Esophagus squamous epithelium (tissue), 5 donors: ENCODE data around the gene CPLX3. TPM values are rescaled to one million over a fixed set of nuclear protein-coding genes. Genes with fewer than 3 reads are reported as not detected.

Source experiments
- DNase-seq: peaks from one replicate; lab custom pipeline; 2025; lab: John Stamatoyannopoulos, UW
- H3K27ac ChIP-seq, 4 donors: fragments of 200-600 bp; sonication (generic); one replicate each; pipeline ENCODE4 v1.5.1; 2016 to 2019; ENCODE audit warnings: mild to moderate bottlenecking in 1 of 4
- H3K27me3 ChIP-seq, 4 donors: fragments of 200-600 bp; sonication (generic); 1 replicate in 3 of 4; 2 replicates in 1 of 4; pipeline versions ENCODE4 v1.5.1 to v1.6.0; 2017 to 2021; ENCODE audit warnings: antibody characterized with exemption in 1 of 4
- H3K36me3 ChIP-seq, 3 donors: fragments of 200-600 bp; sonication (generic); one replicate each; pipeline ENCODE4 v1.5.1; 2016 to 2019
- H3K4me1 ChIP-seq, 3 donors: fragments of 200-600 bp; sonication (generic); one replicate each; pipeline ENCODE4 v1.5.1; 2017 to 2019
- H3K4me3 ChIP-seq, 4 donors: fragments of 200-600 bp; sonication (generic); 1 replicate in 3 of 4; 2 replicates in 1 of 4; pipeline ENCODE4 v1.5.1; 2016 to 2019; ENCODE audit warnings: mild to moderate bottlenecking in 2 of 4, moderate library complexity in 1 of 4
- H3K9me3 ChIP-seq, 3 donors: fragments of 200-600 bp; sonication (generic); one replicate each; pipeline ENCODE4 v1.5.1; 2016 to 2019
- CTCF ChIP-seq, 6 experiments: fragments of 450-650 bp in 4 of 6; fragments of 200-600 bp in 2 of 6; sonication (generic) in 2 of 6; IDR thresholded peaks; one replicate each; pipeline ENCODE4 v1.5.1; 2016 to 2019; ENCODE audit warnings: antibody characterized with exemption in 6 of 6, mild to moderate bottlenecking in 4 of 6, moderate library complexity in 4 of 6
- POLR2A ChIP-seq, 4 donors: fragments of 450-650 bp; IDR thresholded peaks; one replicate each; pipeline ENCODE4 v1.6.1; 2017; ENCODE audit warnings: antibody characterized with exemption in 4 of 4, mild to moderate bottlenecking in 4 of 4, moderate library complexity in 3 of 4
- WGBS, 2 donors: methylation state at CpG; one replicate each; pipeline ENCODE4 v1.1.5; 2018; 5-methylcytosine and 5-hydroxymethylcytosine counted together
- intact Hi-C: fragments of 100-400 bp; cut with DNase I; formaldehyde crosslinking; loops from one replicate; pipeline ENCODE4 v1.15.0; 2022
- small RNA-seq, 4 donors: library from RNA; depleted of rRNA; stranded (forward); fragments of <200 nt; gene quantifications; one replicate each; pipeline ENCODE3, GENCODE V24; 2016
- total RNA-seq, 4 donors: library from RNA; depleted of rRNA; stranded (reverse); fragments of >200 nt; gene quantifications; one replicate each; pipeline ENCODE4 v1.1.0, GENCODE V29; 2016
- donor health status: DM: yes; HTN: yes; CAD: no.

Gene CPLX3
- total RNA-seq, 4 donors from 2014 or later: 0.11 TPM; not detected in 3

GRCh38 chr15:74873036-74873755 lies 46.8 kb downstream of the CPLX3 start, which contains the start of gene SCAMP2:
Gene SCAMP2 (minus strand): TSS chr15:74873365. CDS start chr15:74873255, 110 bp downstream.
- Histone ChIP-seq H3K36me3 (peaks cover 0 to under 1% (median 0%) of the 10 kb centered on the region in 3 donors), H3K27ac (peak within 1 kb of the TSS; percentile 94 to 98 (median 96)), H3K4me3 (peak within 1 kb of the TSS; percentile 59 to 98 (median 75)), H3K9me3 (no peaks in the 10 kb centered on the region), H3K4me1 (peaks cover 32 to 54% (median 48%) of the 10 kb centered on the region in 3 donors), H3K27me3 (no peaks in the 10 kb centered on the region)
- TF ChIP-seq POLR2A (IDR thresholded peaks at IDR 0.05): peak in 3 of 4 donors; percentile 53 to 85 (median 72)
- TF ChIP-seq CTCF (IDR thresholded peaks at IDR 0.05): no peak
- 0 to 4% methylated on average over 1 to 5 of the region's 52 CpGs for WGBS, 2 donors
- intact Hi-C loops: no loop called here
- peak; percentile 75 for DNase-seq

- WGBS, 2 donors: 24 to 32% methylated on average over 7 to 9 of the region's 16 CpGs
- Histone ChIP-seq H3K4me1 (peaks cover 26 to 47% (median 41%) of the 10 kb centered on the region in 3 donors), H3K27me3 (no peaks in the 10 kb centered on the region), H3K9me3 (no peaks in the 10 kb centered on the region), H3K4me3 (peak overlapping the region; percentile 59 to 98 (median 75)), H3K36me3 (no peaks in the 10 kb centered on the region), H3K27ac (peak overlapping the region; percentile 94 to 98 (median 96))
- intact Hi-C loops: no loop called here
- DNase-seq: no peak
- TF ChIP-seq CTCF (IDR thresholded peaks at IDR 0.05) (no peak), POLR2A (IDR thresholded peaks at IDR 0.05) (no peak)
Measured at GRCh38 chr15:74873756-74874424, 47.5 kb downstream of the CPLX3 start.

- no peak for DNase-seq
- no peaks in the 10 kb centered on the region for H3K27me3 ChIP-seq
- no peaks in the 10 kb centered on the region for H3K9me3 ChIP-seq
- H3K4me3 ChIP-seq: no peak overlapping the region
- no peaks in the 10 kb centered on the region for H3K36me3 ChIP-seq
- H3K4me1 ChIP-seq: peaks cover 0 to 8% (median 5%) of the 10 kb centered on the region in 3 donors
- no peak for TF ChIP-seq CTCF (IDR thresholded peaks at IDR 0.05)
- no peak for TF ChIP-seq POLR2A (IDR thresholded peaks at IDR 0.05)
- no peak overlapping the region for H3K27ac ChIP-seq
- intact Hi-C loops: no loop called here
- 73 to 75% methylated on average over 4 of the region's 4 CpGs for WGBS, 2 donors
Measured at GRCh38 chr15:74878273-74878672, 51.8 kb downstream of the CPLX3 start.

Small RNAs within 50 kb of the gene (small RNA-seq; reads per million reads assigned to genes)
- gene CPLX3 (0 reads per million in 4 donors), gene MIR4513 (0 reads per million in 4 donors), gene MIR6882 (0.18 to 0.68 (median 0.26) reads per million in 4 donors)

Other genes with a start within 250 kb of the CPLX3 start
- gene CLK3, start 210.8 kb upstream of the CPLX3 start, total RNA-seq: 100 to 1,000 TPM in 1 of 4 donors, 10 to 100 TPM in 3; 46.8 to 105 (median 58.0) TPM
- 10 to 100 TPM in 3 of 4 donors, 1 to 10 TPM in 1; 10.0 to 17.4 (median 13.2) TPM for gene EDC3, start 130.6 kb upstream of the CPLX3 start, total RNA-seq
- 1 to 10 TPM in 1 of 4 donors, under 1 TPM in 1, not detected in 2; 0.18 to 1.1 TPM for gene CYP1A1, start 101.1 kb upstream of the CPLX3 start, total RNA-seq
- gene CYP1A2, start 77.8 kb upstream of the CPLX3 start, total RNA-seq: not detected
- 100 to 1,000 TPM in 1 of 4 donors, 10 to 100 TPM in 3; 30.6 to 130 (median 45.2) TPM for gene CSK, start 44.5 kb upstream of the CPLX3 start, total RNA-seq
- under 1 TPM in 1 of 4 donors, not detected in 3; 0.18 TPM for gene LMAN1L, start 13.8 kb upstream of the CPLX3 start, total RNA-seq
- gene ULK3, start 16.5 kb downstream of the CPLX3 start, total RNA-seq: 100 to 1,000 TPM in 1 of 4 donors, 10 to 100 TPM in 3; 53.3 to 113 (median 60.9) TPM
- gene SCAMP2, start 46.7 kb downstream of the CPLX3 start, total RNA-seq: 100 to 1,000 TPM in 1 of 4 donors, 10 to 100 TPM in 3; 65.8 to 131 (median 88.7) TPM
- 10 to 100 TPM; 26.5 to 51.9 (median 47.9) TPM for gene MPI, start 63.4 kb downstream of the CPLX3 start, total RNA-seq
- 10 to 100 TPM; 29.3 to 71.8 (median 45.4) TPM for gene FAM219B, start 80.2 kb downstream of the CPLX3 start, total RNA-seq
- 100 to 1,000 TPM; 110 to 197 (median 172) TPM for gene COX5A, start 111.4 kb downstream of the CPLX3 start, total RNA-seq
- 10 to 100 TPM in 3 of 4 donors, 1 to 10 TPM in 1; 5.8 to 12.5 (median 12.3) TPM for gene RPP25, start 130.1 kb downstream of the CPLX3 start, total RNA-seq
- gene SCAMP5, start 168.9 kb downstream of the CPLX3 start, total RNA-seq: 1 to 10 TPM in 1 of 4 donors, under 1 TPM in 3; 0.57 to 2.0 (median 0.67) TPM
- gene PPCDC, start 197.0 kb downstream of the CPLX3 start, total RNA-seq: 10 to 100 TPM; 11.6 to 14.7 (median 12.4) TPM